Activated naive CD8-positive, alpha-beta T cell treated with anti-CD3 and anti-CD28 coated beads for 36 hours (primary cell): ENCODE measurements around the gene HPX. TPM values are rescaled to one million over a fixed set of nuclear protein-coding genes. Genes with fewer than 3 reads are reported as not detected.

Experiments
- DNase-seq: peaks from one replicate; pipeline ENCODE4 v3.0.0; 2021
- H3K27ac Mint-ChIP-seq: one replicate; pipeline ENCODE4 v1.8.0; 2022; ENCODE audit warnings: mild to moderate bottlenecking, moderate library complexity, mixed read lengths
- H3K27me3 Mint-ChIP-seq: one replicate; pipeline ENCODE4 v1.8.0; 2022; ENCODE audit warnings: mild to moderate bottlenecking, mixed read lengths
- H3K36me3 Mint-ChIP-seq: one replicate; pipeline ENCODE4 v1.8.0; 2021; ENCODE audit warnings: mild to moderate bottlenecking, mixed read lengths
- H3K4me1 Mint-ChIP-seq: one replicate; pipeline ENCODE4 v1.8.0; 2021; ENCODE audit warnings: mixed read lengths
- H3K4me3 Mint-ChIP-seq: one replicate; pipeline ENCODE4 v1.8.0; 2022; ENCODE audit warnings: mild to moderate bottlenecking, moderate library complexity, mixed read lengths
- H3K9me3 Mint-ChIP-seq: one replicate; pipeline ENCODE4 v1.8.0; 2022; ENCODE audit warnings: mixed read lengths
- total RNA-seq, 2 experiments: library from RNA; stranded (reverse); gene quantifications; one replicate each; pipeline ENCODE4 v1.2.3, GENCODE V29; 2021

Gene HPX
- total RNA-seq, 2 experiments from 2014 or later: not detected

GRCh38 chr11:6414874-6415328, 25.9 kb downstream of the HPX start:
- Mint-ChIP-seq H3K27me3 (no peaks in the 10 kb centered on the region), H3K4me3 (no peak overlapping the region), H3K27ac (no peak overlapping the region), H3K4me1 (peaks cover 28% of the 10 kb centered on the region), H3K9me3 (no peaks in the 10 kb centered on the region), H3K36me3 (no peaks in the 10 kb centered on the region)
- peak; percentile 30 for DNase-seq

GRCh38 chr11:6413791-6414201, 27.0 kb downstream of the HPX start:
- H3K9me3 Mint-ChIP-seq: no peaks in the 10 kb centered on the region
- peak; percentile 72 for DNase-seq
- H3K4me3 Mint-ChIP-seq: no peak overlapping the region
- peaks cover 23% of the 10 kb centered on the region for H3K4me1 Mint-ChIP-seq
- H3K27me3 Mint-ChIP-seq: no peaks in the 10 kb centered on the region
- H3K27ac Mint-ChIP-seq: no peak overlapping the region
- no peaks in the 10 kb centered on the region for H3K36me3 Mint-ChIP-seq

GRCh38 chr11:6411594-6412031, 29.2 kb downstream of the HPX start:
- Mint-ChIP-seq H3K9me3 (no peaks in the 10 kb centered on the region), H3K4me3 (no peak overlapping the region), H3K27me3 (no peaks in the 10 kb centered on the region), H3K27ac (no peak overlapping the region), H3K4me1 (peaks cover 37% of the 10 kb centered on the region), H3K36me3 (no peaks in the 10 kb centered on the region)
- no peak for DNase-seq

GRCh38 chr11:6410695-6411430, 29.9 kb downstream of the HPX start:
- Mint-ChIP-seq H3K4me1 (peaks cover 44% of the 10 kb centered on the region), H3K27me3 (no peaks in the 10 kb centered on the region), H3K4me3 (no peak overlapping the region), H3K36me3 (no peaks in the 10 kb centered on the region), H3K9me3 (no peaks in the 10 kb centered on the region), H3K27ac (no peak overlapping the region)
- no peak for DNase-seq

- Mint-ChIP-seq H3K27me3 (peaks cover 4% of the 10 kb centered on the region), H3K4me1 (peaks cover 62% of the 10 kb centered on the region), H3K36me3 (peaks cover 3% of the 10 kb centered on the region), H3K27ac (peak overlapping the region; percentile 65), H3K9me3 (no peaks in the 10 kb centered on the region), H3K4me3 (no peak overlapping the region)
- no peak for DNase-seq
Observed at GRCh38 chr11:6406370-6406769, 34.4 kb downstream of the HPX start.

GRCh38 chr11:6405846-6406245, 34.9 kb downstream of the HPX start:
- peaks cover 66% of the 10 kb centered on the region for H3K4me1 Mint-ChIP-seq
- peaks cover 4% of the 10 kb centered on the region for H3K27me3 Mint-ChIP-seq
- no peak overlapping the region for H3K27ac Mint-ChIP-seq
- H3K36me3 Mint-ChIP-seq: peaks cover 5% of the 10 kb centered on the region
- H3K4me3 Mint-ChIP-seq: no peak overlapping the region
- DNase-seq: no peak
- no peaks in the 10 kb centered on the region for H3K9me3 Mint-ChIP-seq

- DNase-seq: no peak
- H3K27me3 Mint-ChIP-seq: peaks cover 4% of the 10 kb centered on the region
- peaks cover 7% of the 10 kb centered on the region for H3K36me3 Mint-ChIP-seq
- peaks cover 70% of the 10 kb centered on the region for H3K4me1 Mint-ChIP-seq
- no peak overlapping the region for H3K4me3 Mint-ChIP-seq
- H3K9me3 Mint-ChIP-seq: no peaks in the 10 kb centered on the region
- H3K27ac Mint-ChIP-seq: no peak overlapping the region
Observed at GRCh38 chr11:6405052-6405667, 35.6 kb downstream of the HPX start.

GRCh38 chr11:6404342-6405051, 36.3 kb downstream of the HPX start:
- DNase-seq: no peak
- peaks cover 4% of the 10 kb centered on the region for H3K27me3 Mint-ChIP-seq
- peaks cover 73% of the 10 kb centered on the region for H3K4me1 Mint-ChIP-seq
- H3K36me3 Mint-ChIP-seq: peaks cover 7% of the 10 kb centered on the region
- H3K27ac Mint-ChIP-seq: peak overlapping the region; percentile 34
- H3K4me3 Mint-ChIP-seq: peak overlapping the region; percentile 27
- H3K9me3 Mint-ChIP-seq: no peaks in the 10 kb centered on the region

GRCh38 chr11:6403539-6403938, 37.2 kb downstream of the HPX start:
- Mint-ChIP-seq H3K4me3 (peak overlapping the region; percentile 76), H3K27ac (peak overlapping the region; percentile 94), H3K27me3 (peaks cover 4% of the 10 kb centered on the region), H3K9me3 (no peaks in the 10 kb centered on the region), H3K4me1 (peaks cover 80% of the 10 kb centered on the region), H3K36me3 (peaks cover 13% of the 10 kb centered on the region)
- no peak for DNase-seq

GRCh38 chr11:6402561-6402981, 38.2 kb downstream of the HPX start:
- Mint-ChIP-seq H3K27me3 (peaks cover 4% of the 10 kb centered on the region), H3K27ac (peak overlapping the region; percentile 94), H3K36me3 (peaks cover 15% of the 10 kb centered on the region), H3K4me3 (peak overlapping the region; percentile 76), H3K4me1 (peaks cover 76% of the 10 kb centered on the region), H3K9me3 (no peaks in the 10 kb centered on the region)
- DNase-seq: peak; percentile 81

- H3K27me3 Mint-ChIP-seq: peaks cover 4% of the 10 kb centered on the region
- H3K27ac Mint-ChIP-seq: peak overlapping the region; percentile 94
- H3K4me3 Mint-ChIP-seq: peak overlapping the region; percentile 76
- no peaks in the 10 kb centered on the region for H3K9me3 Mint-ChIP-seq
- peaks cover 15% of the 10 kb centered on the region for H3K36me3 Mint-ChIP-seq
- peaks cover 72% of the 10 kb centered on the region for H3K4me1 Mint-ChIP-seq
- peak; percentile 37 for DNase-seq
Observed at GRCh38 chr11:6402061-6402470, 38.7 kb downstream of the HPX start.

GRCh38 chr11:6401464-6401863, 39.3 kb downstream of the HPX start:
- H3K4me1 Mint-ChIP-seq: peaks cover 68% of the 10 kb centered on the region
- no peaks in the 10 kb centered on the region for H3K9me3 Mint-ChIP-seq
- peaks cover 15% of the 10 kb centered on the region for H3K36me3 Mint-ChIP-seq
- peaks cover 4% of the 10 kb centered on the region for H3K27me3 Mint-ChIP-seq
- H3K4me3 Mint-ChIP-seq: no peak overlapping the region
- DNase-seq: no peak
- H3K27ac Mint-ChIP-seq: no peak overlapping the region

- Mint-ChIP-seq H3K27me3 (peaks cover 4% of the 10 kb centered on the region), H3K36me3 (peaks cover 15% of the 10 kb centered on the region), H3K27ac (no peak overlapping the region), H3K4me1 (peaks cover 64% of the 10 kb centered on the region), H3K9me3 (no peaks in the 10 kb centered on the region), H3K4me3 (no peak overlapping the region)
- DNase-seq: no peak
Observed at GRCh38 chr11:6400431-6401345, 40.1 kb downstream of the HPX start.

GRCh38 chr11:6397636-6398035, 43.2 kb downstream of the HPX start:
- Mint-ChIP-seq H3K36me3 (peaks cover 19% of the 10 kb centered on the region), H3K27ac (no peak overlapping the region), H3K9me3 (no peaks in the 10 kb centered on the region), H3K4me3 (no peak overlapping the region), H3K4me1 (peaks cover 52% of the 10 kb centered on the region), H3K27me3 (peaks cover 2% of the 10 kb centered on the region)
- no peak for DNase-seq
